Stimulated activated CD4-positive, alpha-beta T cell treated with anti-CD3 and anti-CD28 coated beads, TNF-alpha, amount 100 ng/mL, for 1 hour (primary cell): ENCODE measurements around the gene ITPR2.
"Not testable (repeated sequence)": the region's sequence is repeated elsewhere in the genome, so short reads cannot be mapped to it uniquely, and the experiment has no call there.

Experiments used
- DNase-seq, 3 donors: peaks; one replicate each; pipeline ENCODE4 v3.0.0-alpha.2; 2020; ENCODE audit warnings: low read depth in 3 of 3, low spot score in 1 of 3

Gene ITPR2

DNA sequence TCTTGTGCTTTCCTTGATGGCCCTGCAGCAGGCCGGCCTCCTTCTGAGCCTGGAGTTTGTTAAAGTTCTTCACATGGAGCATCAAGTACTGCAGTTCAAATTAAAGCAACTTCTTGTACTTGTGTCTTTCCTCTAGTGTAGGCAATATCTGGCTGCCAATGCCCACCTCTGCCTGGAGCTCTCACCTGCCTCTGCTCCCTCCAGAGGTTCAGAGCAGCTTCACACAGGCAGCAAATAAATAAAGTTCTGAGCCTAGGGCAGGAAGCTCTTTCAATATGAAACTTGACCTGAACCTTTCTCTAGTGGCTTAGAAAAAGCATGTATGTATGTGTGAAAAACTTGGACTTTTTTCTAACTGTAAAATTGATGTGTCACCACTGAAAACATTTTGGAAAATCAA is 65.9 kb downstream of the ITPR2 start:
- DNase-seq, result no peak

DNA sequence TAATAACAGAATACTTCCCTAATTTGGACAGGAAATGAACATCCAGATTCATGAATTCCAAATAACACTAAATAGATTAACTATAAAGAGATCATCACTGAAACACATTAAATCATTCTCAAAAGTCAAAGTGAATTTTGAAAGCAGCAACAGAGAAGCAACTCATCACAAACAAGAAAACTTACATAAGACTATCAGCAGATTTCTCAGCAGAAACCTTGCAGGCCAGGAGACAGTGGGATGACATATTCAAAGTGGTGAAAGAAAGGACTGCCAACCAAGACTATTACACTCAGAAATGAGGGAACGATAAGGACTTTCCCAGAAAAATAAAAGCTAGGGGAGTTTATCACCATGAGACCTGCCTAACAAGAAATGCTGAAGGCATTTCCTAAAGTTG is 70.8 kb downstream of the ITPR2 start:
- DNase-seq, result no peak

DNA sequence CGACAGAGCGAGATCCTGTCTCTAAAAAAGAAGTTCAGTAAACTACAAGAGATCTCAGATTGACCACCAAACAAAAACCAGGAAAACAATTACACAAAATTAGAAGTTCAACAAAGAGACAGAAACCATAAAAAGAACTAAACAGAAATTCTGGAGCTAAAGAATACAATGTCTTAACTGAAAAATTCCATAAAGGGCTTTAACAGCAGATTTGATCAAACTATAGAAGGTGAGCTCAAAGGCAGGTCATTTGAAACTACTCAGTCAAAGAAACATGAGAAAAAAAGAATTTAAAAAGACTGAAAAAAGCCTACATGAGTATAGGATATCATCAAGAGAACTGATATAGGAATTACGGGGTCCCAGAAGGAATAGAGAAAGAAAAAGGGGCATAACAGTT is 71.2 kb downstream of the ITPR2 start:
- DNase-seq, result no peak

DNA sequence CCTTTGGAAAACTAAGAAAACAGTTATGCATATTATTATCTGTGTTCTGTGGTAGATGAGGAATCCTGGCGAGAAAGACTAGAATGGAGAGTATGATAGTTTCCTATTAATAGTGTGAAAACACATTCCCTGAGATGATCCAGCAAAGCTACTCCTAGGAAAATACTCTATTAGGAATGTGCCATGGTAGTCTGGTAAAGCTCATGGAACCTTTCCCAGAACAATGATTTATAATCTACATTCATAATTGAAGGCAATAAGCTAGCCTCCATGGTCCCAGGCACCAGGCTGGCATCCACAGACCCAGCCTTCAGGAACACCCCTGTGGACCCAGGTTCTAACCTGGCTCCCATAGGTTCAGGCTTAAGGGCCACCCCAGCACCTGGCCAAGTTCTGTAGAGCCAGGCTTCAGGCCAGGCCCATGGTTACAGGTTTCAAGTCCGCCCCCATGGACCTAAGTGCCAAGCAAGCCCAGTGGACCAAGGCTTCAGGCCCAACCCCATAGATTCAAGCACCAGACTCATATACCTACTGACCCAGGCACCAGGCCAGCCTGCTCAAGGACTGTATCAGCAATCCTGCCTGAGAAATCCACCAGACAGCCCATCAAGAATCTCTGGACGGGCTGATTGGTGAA is 72.2 kb downstream of the ITPR2 start:
- DNase-seq, result no peak

DNA sequence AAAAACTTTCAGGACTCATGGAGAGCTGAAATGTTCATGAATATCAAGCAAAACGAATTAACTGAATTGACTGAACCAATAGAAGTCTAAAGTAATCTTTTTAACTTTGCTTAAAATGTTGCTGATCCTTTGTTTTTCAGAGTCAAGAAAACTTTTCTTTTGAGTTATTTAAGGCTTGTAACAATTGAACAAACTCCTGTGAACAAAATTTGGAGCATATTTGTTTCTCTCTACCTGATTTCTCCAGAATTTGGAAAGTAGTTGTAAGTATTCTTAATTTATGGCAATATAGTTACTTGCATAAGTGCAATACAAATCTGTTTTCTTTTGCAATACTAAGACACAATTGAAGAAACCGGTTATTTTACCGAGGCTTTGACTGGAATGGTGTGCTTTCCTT is 77.6 kb downstream of the ITPR2 start:
- DNase-seq, result not testable (repeated sequence)

DNA sequence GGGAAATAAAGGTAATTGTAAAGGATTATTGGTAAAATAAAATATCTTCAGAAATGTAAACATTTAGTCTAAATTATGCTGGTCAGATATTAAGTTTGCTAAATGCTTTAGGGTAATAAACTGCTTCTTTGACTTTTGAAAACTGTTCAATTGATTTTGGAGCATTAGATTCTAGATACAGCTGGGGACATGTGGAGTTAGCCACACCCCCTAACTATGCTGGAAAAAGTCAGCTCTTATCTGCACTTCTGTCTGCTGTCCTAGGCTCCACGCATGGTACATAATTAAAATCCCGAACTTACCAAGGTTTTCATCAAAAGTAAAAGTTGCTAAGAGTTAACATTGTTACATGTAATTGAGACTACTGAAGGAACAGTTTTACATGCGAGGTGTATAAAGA is 78.8 kb downstream of the ITPR2 start:
- DNase-seq, result no peak

DNA sequence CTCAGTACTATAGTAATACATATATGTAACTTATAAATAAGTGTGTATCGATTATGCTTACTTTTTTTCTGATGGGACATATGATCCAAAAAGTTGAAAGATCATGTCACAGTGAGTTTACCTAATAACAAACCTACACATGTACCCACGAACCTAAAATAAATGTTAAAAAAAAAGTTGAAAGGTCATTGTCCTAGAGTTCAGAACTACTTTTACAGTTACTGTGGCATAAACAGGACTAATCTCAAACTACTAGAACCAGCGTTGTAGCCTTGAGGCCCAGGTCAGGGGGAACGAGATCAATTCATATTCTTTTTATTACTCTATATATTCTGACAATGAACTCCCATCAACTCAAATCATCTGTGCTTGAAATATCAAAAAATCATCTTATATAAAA is 81.8 kb downstream of the ITPR2 start:
- no peak for DNase-seq

DNA sequence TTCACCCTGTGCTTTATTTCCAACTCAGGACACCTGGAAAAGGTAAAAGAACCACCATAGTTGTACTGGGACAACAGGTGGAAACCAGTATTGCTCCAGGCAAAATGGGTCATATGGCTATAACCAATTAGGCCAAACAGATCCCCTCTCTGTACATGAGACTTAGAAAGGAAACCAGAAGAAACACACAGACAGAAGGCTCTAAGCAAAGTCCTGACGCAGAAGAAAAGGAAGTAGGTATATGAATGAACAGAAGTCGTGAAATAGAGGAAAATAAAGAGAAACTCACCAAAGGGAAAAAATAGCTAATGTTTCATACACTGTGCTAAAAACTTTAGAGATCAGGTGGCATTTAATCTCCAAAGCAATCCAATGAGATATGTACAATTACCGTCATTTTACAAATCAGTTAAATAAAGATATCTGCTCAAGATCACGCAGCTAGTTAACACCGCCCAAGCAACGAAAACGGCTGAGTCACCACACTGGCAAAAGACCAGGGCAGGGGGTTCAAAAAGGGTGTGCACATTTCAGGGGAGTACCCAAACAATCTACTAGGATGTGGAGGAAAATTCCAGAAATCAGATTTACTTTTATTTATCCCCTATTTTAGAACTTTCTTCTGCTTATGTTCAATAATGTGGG is 82.3 kb downstream of the ITPR2 start:
- no peak for DNase-seq

DNA sequence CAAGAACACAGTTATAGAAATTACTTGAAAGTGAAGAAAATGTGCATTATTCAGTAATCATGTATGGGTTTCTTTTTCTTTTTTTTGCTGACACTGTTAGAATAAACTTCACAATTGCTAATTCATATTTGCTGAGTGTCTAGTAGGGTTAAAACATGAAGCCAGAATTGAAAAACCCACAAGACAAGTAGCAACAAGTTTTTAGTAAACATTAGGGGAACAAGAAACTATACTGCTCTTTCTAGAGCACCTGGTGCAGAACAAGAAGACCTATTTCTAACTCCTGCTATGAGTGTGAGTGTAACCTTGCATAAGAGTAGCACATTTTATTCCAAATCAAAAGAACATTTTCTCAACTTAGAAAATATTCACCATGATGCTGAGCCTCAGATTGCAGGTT is 83.2 kb downstream of the ITPR2 start:
- no peak for DNase-seq

DNA sequence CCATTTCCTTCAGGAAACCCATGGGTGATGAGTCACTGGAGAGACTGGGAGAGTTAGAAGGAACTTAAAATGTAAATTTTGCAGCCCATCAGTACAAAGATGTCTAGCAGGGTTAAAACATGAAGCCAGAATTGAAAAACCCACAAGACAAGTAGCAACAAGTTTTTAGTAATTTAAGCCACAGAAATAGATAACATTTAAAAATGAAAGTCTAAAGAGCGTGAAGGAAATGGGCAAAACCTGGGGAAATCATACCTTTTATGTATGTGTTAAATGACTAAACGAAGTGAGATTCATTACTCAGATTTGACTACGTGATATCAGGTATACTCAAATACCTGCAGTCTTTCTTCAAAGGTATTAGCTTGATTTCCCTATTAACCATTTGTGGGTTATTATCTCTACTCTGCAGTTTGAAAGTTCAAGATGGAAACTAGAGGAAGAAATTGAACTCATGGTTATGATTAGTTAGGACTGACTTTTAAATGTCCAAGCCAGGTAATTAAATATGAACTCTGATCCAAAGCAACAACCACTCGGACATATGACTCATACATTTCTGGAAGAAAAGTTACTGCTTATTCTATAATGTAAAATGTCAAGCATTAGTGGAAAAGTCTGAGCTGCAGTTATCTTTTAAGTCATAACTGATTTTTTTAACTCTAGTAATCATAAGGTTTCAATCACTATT is 84.1 kb downstream of the ITPR2 start:
- no peak for DNase-seq

DNA sequence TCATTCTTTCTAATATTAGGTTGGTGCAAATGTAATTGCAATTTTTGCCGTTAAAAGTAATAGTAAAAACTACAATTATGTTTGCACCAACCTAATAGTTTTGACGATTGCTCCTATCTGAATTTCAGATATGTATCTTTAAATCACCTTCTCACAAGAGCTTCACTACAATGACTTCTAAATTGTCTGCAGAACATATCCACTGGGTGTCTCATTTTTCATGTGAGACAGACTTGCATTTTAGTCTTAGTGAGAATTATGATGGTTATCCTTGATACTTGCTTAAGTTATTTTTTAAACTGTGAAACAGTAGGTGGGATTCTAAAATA is 84.6 kb downstream of the ITPR2 start:
- no peak for DNase-seq

DNA sequence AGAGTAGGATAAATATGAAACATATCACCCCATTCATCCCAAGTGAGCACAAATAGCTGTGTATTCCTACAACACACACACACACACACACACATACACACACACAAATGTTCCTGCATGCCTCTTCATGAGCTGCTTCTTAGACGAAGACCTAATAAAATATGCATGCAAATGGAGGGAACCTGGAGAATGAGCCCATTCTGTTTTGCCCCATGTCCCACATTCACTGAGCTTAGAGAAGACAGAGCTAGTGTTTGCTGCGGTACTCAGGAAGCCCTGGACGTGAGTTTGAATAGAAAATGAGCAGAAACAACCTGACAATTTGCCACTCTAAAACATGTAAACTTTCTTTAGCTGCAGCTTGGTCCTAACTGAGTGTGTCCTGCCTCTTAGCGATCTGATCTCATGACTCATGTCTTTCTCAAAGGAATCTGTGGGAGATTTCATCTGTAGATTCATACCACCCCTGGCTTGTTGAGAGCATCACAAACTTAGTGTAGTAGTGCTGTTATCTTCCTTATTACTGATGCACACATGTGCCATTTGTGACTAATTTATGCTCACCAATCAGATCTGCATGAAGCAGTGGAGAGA is 86.8 kb downstream of the ITPR2 start:
- no peak for DNase-seq

DNA sequence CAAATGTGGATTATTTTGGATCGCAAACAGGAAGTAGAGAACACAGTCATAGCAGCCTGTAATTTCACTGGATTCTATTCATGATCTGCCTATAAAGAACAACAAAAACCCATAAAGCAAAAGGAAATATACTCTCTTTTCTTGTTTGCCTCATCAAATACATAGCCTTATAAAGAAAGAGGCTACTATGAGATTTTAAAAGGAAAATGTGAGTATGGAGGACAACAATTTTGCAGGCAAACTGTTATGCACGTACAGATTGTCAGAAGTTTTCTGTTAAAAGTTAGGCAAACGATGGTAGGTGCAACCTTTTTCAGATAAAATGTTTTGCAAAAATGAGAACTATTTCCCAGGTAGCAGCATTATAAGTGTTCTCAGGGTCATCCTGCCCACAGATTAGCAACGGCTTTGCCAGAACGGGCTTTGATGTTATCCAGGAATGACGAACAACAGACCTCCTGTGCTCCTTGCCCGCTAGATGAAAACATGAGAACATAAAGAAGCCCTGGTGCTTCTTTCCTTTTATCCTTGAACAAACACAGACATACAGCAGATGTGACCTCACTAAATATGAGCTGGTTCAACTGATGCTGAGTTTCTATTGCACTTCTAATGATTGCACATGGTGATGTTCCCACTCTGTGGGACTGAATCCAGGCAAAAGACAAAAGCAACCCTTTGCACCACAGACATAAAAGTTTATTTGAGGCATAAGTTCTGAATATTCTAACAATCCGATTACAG is 88.1 kb downstream of the ITPR2 start:
- DNase-seq, result no peak

DNA sequence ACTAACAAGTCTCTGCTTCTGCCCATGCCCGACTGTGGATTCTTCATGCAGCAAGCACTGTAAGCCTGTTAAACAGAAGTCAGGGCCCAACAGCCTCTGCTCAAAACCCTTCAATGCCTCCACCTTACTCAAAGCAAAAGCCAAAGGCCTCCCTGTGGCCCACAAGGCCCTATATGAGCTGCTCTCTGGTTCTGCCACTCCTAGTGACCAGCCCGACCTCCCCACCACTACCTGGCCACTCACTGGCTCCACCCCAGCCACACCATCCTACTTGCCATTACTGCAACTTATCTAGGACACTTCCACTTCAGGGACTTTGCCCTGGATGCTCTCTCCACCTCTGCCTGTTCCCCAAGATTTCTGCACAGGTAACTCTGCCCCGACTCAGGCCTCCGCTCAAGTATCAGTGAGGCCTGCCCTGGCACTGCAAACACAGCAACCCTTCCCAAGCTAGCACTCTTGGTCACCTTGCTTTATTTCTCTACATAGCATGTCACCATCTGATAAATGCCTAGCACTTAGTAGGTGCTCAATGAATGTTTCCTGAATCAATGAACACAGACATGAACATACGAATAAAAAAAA is 88.9 kb downstream of the ITPR2 start:
- DNase-seq, result no peak

DNA sequence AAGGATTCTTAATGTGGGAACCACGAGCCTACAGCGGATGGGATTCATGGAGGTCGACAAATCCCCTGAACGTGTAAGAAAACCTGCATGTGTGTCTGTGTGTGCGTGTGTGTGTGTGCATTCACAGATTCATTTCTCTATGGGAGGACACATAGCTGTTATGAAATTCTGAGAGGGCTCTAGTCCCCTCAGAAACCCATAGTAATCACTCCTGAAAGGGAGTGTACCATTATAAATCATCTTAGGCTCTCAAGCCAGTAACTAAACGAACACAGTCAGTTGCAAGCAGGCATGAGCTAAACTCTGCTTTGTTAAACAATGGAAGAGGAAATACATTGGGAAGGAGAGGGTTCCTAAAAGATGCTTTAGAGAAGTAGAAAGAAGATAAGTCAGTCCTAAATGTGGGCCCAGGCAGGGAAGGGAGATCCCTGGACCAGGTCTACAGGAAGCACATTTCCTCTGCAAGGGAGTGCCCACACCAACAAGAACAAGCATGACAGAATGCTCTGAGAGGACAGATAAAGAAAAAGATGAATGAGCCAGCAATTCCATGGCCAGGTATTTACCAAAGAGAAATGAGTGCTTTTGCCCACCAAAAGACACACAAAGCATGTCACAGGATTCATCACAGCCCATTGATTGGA is 91.3 kb downstream of the ITPR2 start:
- DNase-seq, result no peak

DNA sequence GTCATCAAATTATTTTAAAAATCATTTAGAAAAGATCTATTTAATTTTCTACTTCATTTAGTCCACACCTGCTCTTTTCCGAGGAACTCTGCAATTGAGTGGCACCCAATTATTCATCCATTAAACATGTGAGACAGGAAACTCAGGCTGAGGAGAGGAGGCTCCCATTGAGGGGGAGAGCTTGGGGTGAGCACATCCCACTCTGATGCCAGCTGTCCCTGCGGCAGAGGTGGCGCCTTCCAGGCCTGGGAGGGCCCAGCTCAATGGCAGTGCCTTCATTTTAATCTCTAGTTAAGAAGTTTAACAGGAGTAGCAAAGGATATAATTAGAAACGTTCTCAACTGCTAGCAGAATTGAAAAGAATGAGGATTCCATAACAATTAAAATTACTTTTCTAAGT is 92.0 kb downstream of the ITPR2 start:
- DNase-seq, result no peak

DNA sequence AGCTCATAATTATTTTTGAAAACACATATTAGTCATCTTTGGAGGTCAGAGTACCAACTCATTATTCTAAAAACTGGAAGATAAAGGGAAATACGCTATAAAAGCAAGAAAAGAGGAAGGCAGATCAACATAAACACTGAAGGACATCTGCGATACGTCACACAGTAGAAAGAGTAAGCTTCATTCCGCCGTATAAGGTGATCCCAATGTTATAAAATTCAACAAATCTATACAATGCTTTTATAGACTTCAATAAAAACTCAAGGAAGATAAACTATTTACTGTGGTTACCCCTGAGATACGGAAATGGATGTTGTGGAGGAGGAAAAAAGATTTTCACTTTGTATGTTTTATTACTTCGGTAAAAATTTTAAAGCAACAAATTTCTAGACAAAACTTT is 92.6 kb downstream of the ITPR2 start:
- DNase-seq, result no peak

DNA sequence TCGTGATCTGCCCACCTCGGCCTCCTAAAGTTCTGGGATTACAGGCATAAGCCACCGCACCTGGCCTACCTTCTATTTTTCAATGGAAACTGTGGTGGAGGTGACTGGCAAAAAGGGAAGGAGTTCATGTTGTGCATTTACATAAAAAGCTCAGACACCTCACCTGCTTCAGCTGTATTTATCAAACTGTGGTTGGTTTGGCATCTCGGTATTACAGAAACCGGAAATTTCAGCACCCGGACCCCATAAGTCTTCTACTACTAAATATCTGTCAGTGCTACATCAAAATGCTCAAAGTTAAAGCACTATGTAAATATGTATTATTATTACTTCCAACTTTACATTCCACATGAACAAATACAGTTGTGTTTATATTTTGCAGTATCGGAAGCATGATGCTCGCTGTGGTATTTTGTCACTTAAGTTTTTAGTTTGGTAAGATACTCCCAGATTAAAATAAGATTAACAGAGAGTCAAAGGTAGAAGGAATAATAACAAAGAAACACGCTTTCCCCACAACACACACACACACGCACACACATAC is 95.4 kb downstream of the ITPR2 start:
- DNase-seq, result no peak

DNA sequence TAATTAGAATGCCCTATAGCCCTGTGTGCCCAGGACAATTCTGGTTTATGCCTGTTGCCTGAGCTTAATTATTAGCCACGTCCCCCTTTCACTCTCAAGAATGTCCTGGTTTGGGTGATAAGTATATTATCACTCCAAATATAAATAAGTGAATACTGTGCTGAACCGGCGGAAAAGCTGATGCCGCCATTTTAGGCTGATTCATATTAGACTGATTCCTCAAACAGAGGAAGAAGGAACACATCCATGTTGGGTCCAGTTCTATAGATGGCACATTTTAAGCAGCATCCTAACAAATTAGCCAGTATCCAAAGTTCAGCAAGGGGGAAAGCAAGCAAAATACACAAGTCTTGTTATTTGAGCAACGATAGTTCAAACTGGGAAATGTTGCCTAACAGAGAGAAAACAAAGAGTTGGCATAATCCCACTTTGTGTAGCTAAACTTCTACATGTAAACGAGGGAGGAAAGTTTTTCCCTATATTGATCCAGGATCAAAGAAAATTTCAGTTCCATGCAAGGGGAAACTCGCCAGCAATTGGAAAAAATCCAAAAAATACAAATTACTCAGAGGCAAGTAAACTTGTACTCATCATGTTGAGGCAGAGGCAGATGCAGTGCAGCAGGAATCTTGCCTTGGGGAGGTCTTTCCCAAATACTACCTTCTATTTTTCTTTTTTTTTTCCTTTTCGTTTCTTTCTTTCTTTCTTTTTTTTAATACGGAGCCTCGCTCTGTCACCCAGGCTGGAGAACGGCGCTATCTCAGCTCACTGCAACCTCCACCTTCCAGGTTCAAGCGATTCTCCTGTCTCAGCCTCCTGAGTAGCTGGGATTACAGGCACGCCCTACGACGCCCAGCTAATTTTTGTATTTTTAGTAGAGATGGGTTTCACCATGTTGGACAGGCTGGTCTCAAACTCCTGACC is 96.2 kb downstream of the ITPR2 start:
- DNase-seq, result no peak

DNA sequence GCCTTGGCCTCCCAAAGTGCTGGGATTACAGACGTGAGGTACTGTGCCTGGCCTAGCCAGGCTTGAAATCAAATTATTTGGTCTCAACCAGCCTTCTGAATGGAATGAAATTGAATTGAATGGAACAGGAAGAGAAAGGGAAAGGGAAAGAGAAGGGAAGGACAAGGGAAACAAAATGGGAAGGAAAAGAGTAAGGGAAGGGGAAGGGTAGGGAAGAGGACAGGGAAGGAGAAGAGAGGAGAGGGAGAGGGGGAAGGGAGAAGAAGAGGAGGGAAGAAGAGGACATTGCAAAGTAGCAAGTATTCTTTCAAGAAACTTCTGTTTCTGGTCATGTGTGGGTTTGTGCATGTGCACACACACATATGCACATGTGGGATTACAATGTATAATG is 97.8 kb downstream of the ITPR2 start:
- DNase-seq, result no peak
